Keratinocyte (primary cell): Measurements from ENCODE around the gene SLC19A3.

Experiments
- EZH2 ChIP-seq: IDR thresholded peaks from one replicate; pipeline ENCODE4 v1.6.1; 2012; ENCODE audit warnings: inconsistent platforms, mild to moderate bottlenecking, low read length, moderate library complexity
- TF ChIP-seq, protein P1 (sequence below), 3 experiments: IDR thresholded peaks in 1 of 3; conservative IDR thresholded peaks in 1 of 3; optimal IDR thresholded peaks in 1 of 3; 2 replicates in 2 of 3; 3 replicates in 1 of 3; pipeline versions ENCODE3 to v1.5.1; 2011; ENCODE audit warnings: low read length in 3 of 3, mild to moderate bottlenecking in 3 of 3, moderate library complexity in 2 of 3, control low read depth in 1 of 3, inconsistent platforms in 1 of 3; ENCODE audit not compliant: insufficient read depth in 2 of 3; ENCODE audit errors: extremely low read depth in 1 of 3

DNA sequence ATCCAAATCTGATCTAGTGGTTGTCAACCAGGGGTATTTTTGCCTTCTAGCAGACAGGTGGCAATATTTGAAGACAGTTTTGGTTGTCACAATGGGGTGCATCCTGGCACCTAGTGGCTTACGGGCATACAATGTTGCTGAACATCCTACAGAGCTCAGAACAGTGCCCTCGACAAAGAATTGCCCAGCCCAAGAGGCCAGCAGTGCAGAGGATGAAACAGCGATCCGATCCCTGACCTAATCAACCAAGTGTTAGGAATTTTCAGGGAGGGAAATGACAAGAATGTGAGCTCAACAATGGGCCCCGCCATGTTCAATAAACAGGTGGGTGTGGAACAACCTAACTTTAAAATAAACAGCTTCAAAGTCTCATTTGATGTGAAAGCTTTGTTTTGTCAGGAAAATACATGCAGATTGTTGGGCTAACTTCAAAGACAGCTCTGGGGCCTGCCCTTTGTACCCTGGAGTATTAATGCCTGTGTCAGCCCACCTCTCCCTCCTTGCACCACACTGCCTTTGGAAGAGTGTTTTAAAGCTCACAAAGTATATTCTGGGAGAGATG, 73.8 kb downstream of the SLC19A3 start:
- TF ChIP-seq, protein P1, sequence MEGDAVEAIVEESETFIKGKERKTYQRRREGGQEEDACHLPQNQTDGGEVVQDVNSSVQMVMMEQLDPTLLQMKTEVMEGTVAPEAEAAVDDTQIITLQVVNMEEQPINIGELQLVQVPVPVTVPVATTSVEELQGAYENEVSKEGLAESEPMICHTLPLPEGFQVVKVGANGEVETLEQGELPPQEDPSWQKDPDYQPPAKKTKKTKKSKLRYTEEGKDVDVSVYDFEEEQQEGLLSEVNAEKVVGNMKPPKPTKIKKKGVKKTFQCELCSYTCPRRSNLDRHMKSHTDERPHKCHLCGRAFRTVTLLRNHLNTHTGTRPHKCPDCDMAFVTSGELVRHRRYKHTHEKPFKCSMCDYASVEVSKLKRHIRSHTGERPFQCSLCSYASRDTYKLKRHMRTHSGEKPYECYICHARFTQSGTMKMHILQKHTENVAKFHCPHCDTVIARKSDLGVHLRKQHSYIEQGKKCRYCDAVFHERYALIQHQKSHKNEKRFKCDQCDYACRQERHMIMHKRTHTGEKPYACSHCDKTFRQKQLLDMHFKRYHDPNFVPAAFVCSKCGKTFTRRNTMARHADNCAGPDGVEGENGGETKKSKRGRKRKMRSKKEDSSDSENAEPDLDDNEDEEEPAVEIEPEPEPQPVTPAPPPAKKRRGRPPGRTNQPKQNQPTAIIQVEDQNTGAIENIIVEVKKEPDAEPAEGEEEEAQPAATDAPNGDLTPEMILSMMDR (optimal IDR thresholded peaks at IDR 0.05 in 1 of 3, IDR thresholded peaks at IDR 0.05 in 1 of 3, conservative IDR thresholded peaks at IDR 0.05 in 1 of 3; ENCODE audit: extremely low read depth in 1 of 3, insufficient read depth in 2 of 3, low read length in 3 of 3): no peak
- no peak for TF ChIP-seq EZH2
